ENCODE results near the gene ZBTB46.

The ZBTB46 gene

GRCh38 chr20:63836458-63837344, 5.6 kb upstream of the ZBTB46 start:
- no peak for DNase-seq

- no peak for DNase-seq
Observed at GRCh38 chr20:63835021-63835858, 4.2 kb upstream of the ZBTB46 start.

GRCh38 chr20:63834491-63834880, 3.4 kb upstream of the ZBTB46 start:
- no peak for DNase-seq

DNA sequence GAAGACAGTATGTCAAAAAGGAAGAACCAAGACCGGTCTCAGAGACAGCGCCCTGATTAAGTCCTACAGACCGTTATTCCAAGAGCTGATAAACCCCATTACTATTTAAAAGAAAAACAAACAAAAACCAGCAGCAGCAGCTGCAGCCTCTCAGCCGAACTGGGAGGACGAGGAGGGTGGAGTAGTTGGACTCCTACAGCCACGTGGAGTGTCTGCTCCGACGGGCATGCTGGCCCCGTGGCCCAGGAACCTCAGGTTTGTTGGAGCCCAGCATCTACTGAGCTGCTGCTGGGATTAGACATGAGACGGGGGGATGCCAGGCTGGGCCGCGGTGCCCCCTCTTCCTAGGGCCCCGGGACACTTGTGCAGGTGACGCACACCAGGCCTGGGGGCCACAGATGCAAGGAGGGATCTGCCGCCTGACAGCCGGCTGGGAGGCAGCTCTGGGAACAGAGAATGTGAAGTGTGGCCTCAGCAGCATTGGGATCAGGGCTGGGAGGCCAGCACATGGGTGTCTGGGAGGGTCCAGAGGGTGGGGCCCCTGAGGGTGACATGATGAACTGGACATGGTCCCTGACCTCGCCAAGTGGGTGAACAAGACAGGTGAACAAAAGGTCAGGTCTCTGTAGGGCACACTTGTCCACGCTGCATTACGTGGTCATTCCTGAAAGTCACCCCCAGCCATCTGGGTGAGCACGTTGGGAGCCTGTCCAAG, 2.9 kb upstream of the ZBTB46 start:
- no peak for DNase-seq

- DNase-seq = no peak
Observed at GRCh38 chr20:63831993-63832686, 1.1 kb upstream of the ZBTB46 start.

GRCh38 chr20:63831646-63831992, 555 bp upstream of the ZBTB46 start:
- DNase-seq = no peak

DNA sequence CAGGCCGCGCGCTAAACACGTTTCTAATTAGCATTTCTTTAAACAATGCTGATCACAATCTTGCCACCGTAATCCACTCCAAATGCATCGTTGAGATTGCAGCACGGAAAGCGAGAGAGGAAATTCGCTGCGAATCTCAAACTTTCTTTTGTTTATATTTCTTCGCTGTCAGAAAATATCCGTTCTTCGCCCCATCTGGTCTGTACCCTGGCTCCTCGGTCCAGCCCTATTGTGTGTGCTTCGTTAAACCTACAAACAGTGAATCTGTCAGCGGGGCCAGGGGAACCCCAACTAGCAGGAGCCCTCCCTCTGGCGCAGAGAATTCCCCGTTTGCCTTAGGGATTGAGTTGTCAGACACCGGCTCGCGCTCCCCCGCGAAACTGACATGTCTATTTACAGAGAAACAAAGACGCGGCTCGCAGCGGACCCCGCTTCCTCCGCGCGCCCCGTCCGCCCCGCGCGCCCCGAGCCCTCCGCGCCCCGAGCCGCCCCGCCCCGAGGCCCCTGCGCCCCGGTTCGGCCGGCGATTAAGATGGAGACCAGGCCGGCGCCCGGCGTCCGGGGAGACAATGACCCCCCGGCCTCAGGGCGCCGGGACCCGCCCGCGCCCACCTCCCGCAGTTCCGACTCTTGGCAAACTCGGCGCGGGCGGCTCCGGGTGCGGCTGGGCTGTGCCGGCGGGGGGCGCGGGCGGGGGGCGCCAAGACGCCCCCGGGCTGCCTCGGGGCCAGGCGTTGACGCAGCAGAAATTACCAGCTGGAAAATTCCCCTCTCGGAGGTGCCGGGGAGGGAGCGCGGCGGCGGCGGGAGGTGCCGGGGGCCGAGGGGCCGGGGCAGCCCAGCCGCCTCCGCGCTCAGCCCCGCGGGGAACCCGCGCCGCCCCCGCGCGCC, 874 bp downstream of the ZBTB46 start:
- DNase-seq = no peak

DNA sequence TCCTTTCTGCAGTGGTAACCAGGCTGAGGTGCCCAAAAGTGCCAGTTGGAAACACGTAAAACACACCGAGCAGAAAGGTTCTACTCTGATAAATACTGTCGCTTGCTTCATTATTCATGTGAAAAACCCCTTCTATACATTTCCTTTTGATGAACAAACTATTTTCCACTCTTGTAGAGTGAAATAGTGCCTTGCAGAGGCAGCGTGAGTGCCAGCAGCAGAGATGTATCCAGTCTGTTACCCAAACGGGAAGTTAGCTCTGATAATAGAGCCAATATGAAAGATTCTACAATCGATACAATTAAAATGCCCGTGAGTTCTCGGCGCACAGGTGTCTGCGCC, 1.5 kb downstream of the ZBTB46 start:
- DNase-seq = no peak

- DNase-seq = no peak
Observed at GRCh38 chr20:63828951-63829350, 2.1 kb downstream of the ZBTB46 start.

DNA sequence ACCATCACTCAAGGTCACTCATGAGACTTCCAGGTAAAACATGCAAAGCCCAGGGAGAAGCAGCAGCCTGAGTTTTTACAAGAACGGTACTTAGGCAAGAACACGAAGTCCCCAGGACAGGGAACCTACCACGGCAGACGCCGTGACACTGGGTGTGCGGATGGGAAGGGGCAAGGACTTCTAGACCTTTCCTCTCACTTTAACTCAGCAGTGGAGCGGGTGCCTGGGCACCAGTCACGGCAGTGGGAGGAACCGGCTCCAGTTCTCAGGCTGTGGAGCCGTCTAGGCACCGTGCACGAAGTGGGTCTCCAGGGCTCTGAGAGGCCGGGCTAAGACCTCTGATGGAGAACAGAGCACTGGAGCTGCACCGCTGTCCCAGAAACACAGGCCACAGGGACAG, 2.5 kb downstream of the ZBTB46 start:
- DNase-seq = no peak

DNA sequence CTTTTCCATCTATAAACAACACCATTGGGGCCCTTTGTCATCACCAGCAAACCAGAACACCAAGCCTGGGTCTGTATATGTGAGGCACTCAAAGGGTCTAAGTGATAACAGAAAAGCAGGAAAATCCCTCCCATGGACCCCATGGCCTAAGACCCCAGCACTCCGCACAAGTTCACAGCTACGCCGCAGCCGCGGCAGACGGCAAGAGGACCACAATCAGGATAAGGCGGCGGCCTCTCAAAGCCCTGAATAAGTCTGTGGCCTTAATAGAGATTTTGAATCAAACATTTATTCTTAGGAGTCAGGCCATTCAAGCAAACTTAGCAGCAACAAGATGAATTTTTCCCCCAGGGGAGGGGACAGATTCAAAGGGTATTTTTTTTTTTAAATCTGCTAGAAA, 2.9 kb downstream of the ZBTB46 start:
- no peak for DNase-seq

- no peak for DNase-seq
Observed at GRCh38 chr20:63826753-63827152, 4.3 kb downstream of the ZBTB46 start.

- DNase-seq = no peak
Observed at GRCh38 chr20:63825331-63826118, 5.5 kb downstream of the ZBTB46 start.

DNA sequence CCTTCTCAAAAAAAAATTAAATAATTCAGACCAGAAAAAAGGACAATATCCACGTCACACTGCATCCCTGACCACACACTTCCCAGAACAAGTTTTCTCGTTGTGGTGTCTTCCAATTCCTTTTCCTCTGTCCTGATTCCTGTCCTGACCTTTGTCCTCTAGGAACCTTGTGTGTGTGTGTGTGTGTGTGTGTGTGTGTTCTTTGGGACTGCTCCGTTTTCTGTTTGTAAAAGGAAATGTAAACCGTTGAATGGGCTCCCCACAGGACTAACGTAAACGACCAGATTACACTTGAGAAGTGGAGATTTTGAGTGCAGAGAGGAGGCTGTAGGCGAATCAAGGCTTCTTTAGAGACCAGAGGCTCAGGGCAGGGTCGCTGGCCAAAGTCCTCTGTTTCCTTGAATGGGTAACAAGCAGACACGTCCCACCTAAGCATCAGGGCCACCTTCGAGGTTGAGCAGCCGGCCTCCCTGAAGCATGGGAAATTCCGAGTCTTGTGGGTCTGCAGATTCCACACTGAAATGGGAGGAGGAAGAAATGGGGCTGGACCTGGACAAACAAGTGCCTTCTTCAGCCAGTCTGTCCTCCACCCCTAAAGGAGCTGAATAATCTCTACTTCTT, 7.3 kb downstream of the ZBTB46 start:
- DNase-seq = no peak

DNA sequence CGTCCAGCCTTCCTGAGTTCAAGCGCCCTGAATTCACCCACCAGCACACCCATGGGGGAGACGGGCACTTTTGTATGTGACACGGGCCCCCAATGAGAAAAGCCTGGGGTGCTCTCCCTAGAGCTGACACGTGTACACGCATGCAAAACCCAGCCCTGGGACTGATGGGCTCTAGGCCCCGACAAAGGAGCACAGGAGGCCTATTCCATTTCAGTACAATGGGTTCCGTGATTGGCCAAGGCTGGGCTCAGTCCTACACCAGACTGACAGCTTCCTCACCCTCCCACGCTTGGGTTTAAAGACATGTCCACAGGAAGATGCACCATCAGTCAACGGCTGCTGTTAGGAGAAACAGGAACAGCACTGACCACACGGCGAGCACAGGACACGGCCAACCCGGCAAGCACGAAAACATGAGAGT, 8.8 kb downstream of the ZBTB46 start:
- no peak for DNase-seq

DNA sequence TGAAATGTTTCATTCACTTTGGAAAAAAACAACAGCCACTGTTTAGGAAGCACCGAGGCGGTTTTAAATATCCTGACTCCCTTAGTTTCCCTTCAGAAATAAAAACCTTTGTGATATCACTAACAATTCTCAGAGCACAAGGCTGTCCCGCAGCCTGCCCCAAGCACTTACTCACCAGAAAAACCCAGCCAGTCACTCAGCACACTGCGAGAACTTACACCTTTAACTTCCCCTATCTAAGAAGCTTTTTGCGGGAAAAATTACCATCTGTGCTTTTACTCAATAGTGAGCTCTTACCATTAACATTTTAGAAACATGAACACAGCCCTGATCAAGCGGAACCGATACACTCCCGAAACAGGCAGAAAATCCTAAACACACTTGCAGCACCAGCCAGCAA, 9.3 kb downstream of the ZBTB46 start:
- DNase-seq = no peak

DNA sequence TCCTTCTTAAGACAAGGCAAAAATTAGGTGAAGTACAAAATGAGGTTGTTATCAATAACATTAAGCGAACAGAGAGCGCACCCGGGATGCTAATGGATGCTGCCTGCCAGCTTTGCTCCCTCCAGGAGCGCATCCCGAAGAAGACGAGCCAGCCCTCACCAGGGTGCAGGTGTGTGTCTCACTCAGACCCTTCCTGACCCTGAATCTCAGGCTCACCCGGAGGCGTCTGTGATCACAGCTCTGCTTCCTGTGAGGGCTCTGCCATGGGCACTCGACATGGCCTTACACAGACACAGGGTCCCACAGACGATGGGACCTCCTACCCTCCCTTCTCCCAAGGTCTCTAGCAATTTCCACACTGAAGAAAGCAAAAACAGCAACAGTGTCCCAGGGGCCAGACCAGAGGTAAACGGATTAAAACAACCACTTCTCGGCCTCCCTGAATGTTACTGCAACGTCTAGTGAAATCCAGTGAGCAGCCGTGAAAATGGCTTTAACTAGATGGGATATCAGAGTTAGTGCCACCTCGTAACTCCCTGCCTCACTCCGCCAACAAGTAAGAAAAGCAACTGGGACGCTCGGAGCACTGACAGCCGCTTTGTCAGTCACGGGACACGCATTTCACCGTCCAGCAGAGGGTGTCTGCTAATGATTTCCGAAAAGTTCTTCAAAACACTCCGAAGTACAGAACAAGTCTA, 11.7 kb downstream of the ZBTB46 start:
- no peak for DNase-seq

GRCh38 chr20:63815615-63816253, 15.3 kb downstream of the ZBTB46 start:
- DNase-seq = no peak

GRCh38 chr20:63814891-63815614, 16.0 kb downstream of the ZBTB46 start:
- DNase-seq = no peak
